HG02943 (cell line): ENCODE measurements around the gene COL21A1.

Experiments used
- ATAC-seq: cut with Tn5 transposase; IDR thresholded peaks from one replicate; pipeline ENCODE4 v1.9.1; 2021; ENCODE audit warnings: mild to moderate bottlenecking, low read depth, moderate library complexity; ENCODE audit not compliant: unreplicated experiment

The COL21A1 gene

DNA sequence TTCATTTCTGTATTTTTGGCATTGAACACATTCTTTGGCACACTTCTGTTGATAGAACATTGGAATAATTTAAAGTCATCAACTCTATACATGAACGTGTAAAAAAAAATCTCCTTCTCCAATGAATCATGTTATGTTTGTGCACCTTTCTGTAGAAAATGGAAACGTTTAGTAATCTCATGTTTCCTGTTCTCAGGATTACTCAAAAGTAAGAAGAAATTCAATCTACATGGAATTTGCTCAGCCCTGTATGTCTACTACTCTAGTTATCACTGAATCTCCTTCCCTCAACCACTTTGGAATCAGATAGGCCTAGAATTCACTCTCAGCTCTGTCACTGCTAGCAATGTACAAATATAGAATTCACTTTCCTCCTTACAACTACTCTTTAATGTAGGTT lies 103.6 kb downstream of the COL21A1 start:
- no peak for ATAC-seq

GRCh38 chr6:56140090-56140489 lies 107.3 kb downstream of the COL21A1 start:
- ATAC-seq, result no peak

GRCh38 chr6:56115715-56116114 lies 131.7 kb downstream of the COL21A1 start:
- ATAC-seq, result no peak

DNA sequence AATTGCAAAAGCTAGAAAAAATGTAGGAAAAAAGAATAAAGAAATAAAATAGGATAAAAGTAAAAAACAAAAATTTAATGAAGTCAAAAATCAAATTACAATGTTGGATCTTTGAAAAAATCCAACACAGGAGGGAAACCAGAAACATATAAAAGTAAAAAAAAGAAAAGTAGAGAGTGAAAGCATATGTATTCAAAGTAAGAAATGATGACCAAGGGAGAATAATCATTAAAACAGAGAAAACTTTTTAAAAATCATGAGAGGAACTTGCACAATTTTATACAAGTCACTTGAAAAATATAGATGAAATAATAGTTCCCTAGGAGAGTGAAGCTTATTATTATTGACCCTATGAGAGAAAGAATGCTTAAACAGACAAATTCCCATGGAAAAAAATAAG lies 138.2 kb downstream of the COL21A1 start:
- no peak for ATAC-seq

DNA sequence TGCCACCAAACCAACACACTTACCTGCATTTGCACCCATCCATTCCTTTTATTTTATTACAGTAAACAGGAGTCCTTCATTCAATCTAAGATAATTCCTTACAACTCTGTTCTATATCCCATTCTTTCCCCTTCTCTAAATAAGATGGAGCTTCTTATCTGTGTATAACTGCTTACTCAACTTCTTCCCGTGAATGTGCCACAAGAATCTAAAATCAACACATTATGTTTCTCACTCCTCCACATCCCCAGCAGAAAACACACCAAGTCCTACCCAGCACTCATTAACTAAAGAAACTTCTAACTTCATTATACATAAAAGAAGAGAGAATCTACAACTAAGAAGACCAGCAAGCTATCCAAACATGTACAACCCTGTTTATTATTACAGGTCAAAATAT lies 141.1 kb downstream of the COL21A1 start:
- no peak for ATAC-seq

DNA sequence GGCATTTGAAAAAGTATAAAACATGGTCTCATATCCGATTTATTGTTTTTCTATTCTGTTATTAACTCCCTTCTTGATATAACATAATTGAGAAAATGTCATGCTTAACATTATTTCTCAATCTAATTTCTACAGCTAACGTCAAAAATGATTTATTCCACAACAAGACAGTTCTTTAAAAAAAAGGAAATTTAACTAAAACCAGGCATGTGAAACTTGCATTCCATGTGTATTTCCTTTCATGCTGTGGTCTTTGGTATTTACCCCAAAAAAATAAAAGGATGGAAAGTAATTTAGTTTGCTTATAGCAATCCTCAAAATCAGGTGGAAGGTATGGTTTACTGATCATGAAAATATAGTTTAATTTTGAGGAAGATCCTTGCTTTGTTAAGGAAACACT lies 142.8 kb downstream of the COL21A1 start:
- no peak for ATAC-seq

GRCh38 chr6:56102216-56102615 lies 145.2 kb downstream of the COL21A1 start:
- no peak for ATAC-seq

- no peak for ATAC-seq
Observed at GRCh38 chr6:56101141-56101553, 146.2 kb downstream of the COL21A1 start.

DNA sequence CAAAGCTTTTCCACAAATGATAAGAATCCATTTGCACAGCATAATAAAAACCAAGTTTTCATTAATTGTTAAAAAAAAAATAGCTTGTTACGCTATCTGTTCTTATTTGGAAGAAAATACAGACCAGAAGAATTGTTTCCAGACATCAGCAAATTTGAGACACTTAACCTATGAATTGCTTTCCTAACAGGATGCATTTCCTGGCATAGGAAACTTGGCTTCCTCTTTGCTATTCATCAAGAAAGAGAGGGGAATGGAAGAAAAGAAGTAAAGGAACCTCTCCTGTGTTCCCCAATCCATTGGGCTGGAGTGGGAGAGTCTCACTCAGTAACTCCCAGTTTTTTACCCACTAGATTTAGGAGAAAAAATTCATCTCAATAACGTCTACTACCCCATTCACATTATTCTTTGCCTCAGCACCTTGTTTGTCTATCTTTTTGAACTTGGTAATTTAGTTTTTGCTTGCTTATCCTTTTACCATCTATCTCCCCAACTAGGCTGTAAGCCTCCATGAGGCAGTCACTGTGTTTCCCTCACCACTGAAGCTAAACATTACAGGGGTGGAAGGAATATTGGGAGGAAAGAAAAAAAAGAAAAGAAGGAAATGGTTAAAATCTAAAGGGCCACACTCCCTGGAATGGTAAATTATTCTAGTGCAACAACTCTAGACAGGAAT lies 150.3 kb downstream of the COL21A1 start:
- no peak for ATAC-seq

- no peak for ATAC-seq
Observed at GRCh38 chr6:56096541-56096940, 150.8 kb downstream of the COL21A1 start.

DNA sequence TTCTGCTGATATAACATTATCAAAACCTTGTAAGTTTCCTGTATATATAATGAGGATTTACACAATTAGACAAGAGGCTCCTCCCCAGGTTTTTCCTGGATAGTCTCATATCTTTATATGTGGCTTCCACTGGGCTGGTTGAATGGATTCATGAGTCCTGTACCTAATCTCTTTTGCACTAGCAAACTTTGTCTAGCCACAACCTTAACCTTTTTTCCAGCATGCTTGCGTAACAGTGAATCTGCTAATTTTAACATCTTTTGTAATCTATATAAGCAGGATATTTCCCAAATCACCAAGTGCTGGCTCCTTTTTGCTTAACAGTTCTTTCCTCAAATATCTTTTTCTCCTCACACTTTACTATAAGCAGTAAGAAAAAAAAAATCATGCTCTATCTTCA lies 153.6 kb downstream of the COL21A1 start:
- no peak for ATAC-seq

DNA sequence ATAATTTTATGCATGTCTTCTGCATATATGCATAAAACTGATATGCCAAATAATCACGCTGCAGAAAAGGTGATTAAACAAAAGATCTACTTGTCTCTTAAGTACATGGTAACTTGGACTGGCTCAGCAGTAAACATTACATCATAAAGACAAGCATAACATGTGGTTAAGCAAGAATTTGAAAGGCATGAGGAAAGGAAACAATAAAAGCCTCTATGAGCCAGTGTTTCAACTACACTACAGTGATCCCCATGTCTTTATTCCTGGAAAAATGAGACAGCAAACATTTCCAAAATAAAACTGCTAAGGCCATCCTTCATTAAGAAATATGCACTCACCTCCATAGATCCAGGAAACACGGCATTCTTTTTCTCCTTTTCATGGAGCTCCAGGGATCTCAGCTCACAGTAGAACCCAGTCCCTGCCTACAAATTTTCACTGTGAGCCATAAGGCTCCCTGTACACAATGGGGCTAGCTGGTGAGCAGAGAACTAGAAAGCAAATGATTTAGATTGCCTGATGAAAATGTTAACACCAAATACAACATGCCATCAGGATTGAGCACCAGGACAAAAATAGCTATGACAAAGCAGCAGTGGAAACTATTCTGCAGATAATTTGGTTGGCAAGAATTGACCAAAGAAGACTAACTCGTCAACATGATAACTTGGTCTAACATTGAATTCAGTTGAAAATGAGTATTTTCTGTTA lies 156.1 kb downstream of the COL21A1 start:
- no peak for ATAC-seq

DNA sequence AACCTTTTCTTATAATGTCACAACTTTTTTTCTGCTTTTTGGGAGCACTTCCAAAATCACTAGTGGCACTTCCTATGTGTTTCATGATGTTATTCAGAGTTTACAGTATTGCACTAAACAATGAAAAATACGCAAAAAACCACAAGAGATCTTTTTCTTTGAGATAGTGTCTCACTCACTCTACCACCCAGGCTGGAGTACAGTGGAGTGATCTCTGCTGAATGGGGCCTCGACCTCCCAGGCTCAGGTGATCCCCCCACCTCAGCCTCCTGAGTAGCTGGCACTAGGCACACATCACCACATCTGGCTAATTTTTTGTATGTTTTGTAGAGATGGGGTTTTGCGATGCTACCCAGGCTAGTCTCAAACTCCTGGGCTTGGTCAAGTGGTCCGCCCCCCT lies 158.7 kb downstream of the COL21A1 start:
- ATAC-seq, result no peak

- no peak for ATAC-seq
Observed at GRCh38 chr6:56087421-56087820, 160.0 kb downstream of the COL21A1 start.

DNA sequence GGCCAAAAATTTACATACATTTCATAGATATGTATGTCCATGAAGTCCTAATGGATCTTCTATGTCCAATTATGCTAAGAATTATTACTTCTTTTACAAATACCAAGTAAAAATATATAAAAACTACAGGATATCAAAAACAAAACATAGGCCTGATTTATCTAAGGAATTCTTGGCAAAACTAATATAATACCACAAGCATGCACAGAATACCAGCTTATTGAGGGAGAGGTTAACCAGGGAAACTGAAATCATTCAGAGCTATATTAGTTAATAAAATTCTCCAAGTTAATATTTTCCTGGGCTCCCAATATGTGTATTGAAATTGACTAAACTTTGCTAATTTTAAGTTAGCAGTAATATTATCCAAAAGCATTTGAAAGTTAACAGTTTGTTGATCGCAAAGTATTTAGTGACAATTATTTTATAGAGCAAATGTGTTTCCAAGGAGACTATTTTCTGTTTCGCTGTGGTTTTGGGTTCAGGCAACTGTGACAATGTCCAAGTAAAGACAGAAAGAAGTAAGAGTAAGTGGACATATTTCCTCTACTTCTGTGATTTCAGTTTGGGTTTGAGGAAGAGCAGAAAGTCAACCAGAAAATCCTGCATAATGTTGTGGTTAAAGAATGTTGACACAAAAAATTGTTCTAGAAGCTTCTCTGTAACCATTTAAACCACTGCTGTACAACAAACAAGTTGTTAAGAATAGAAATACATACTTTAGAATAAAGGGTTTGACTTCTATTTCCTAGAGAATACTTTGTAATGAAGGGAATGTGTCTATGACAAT lies 167.4 kb downstream of the COL21A1 start:
- ATAC-seq, result no peak

- no peak for ATAC-seq
Observed at GRCh38 chr6:56076033-56076432, 171.3 kb downstream of the COL21A1 start.

DNA sequence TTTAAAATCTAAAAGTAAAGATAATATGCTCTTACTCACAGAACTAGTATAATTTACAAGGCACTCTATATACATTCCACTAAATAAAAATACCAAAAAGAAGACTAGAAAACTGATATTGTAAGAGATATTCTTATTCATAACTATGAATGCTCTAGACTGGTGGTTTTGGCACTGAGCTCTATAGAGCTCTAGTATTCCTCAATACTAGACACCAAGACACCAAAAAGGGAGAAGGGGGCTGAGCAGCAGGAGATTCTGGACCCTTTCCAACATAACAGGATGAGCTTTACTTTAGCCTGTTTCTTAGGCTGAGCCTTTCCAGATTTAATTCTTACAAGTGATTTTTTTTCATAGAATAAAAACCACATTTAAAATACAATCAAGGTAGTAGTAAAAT lies 173.6 kb downstream of the COL21A1 start:
- no peak for ATAC-seq

DNA sequence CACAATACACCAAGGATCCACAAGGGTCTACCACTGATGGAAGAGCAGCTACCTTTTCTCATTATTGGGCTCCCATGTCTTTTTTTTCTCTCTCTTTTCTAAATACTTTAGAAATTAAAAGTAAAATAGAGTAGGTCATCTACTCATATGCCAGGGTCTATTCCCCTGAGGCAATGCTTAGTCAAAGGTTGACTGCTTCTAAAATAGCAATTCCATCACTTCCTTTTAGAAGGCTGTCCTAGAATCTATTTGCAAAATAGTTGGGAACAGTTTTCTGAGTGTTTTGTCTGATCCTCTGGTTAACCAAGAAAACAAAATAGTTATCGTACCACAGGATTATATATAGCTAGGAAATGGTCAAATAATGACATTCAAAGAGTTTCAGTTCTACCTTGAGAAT lies 174.1 kb downstream of the COL21A1 start:
- no peak for ATAC-seq

DNA sequence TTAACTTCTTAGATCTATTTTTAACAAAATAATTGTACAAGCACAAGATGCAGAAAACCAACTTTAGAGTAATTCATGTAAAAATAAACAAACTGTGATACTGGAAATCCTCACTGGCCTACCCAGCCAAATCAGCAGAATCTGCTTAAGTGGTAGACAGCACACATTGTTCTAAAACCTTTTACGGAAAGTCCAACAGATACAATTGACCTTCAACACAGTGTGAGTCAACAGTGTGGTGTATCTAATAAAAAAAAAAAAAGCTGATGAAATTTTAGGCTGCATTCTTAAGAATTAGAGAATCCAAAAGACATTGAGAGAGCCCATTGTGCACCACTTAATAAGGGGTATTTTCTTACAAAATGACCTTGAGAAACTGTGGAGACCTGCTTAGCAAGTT lies 174.5 kb downstream of the COL21A1 start:
- ATAC-seq, result no peak

DNA sequence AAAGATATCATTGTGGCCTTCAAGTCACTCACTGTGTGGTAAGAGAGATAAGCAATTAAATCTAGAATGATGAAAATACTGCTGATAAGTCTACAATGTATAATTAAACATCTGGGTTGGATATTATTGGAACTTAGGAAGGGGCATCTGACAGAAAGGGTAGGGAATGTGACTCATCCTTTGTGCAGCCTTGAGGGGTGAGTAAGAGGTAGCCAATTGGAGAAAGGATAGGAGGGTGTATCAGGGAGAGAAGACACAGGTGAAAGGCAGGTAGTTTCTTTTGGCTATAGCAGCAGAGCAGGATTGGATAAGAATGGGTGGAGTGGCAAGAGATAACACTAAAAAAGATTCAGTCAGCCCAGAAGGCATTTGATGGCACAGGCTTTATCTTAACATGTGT lies 182.0 kb downstream of the COL21A1 start:
- no peak for ATAC-seq

DNA sequence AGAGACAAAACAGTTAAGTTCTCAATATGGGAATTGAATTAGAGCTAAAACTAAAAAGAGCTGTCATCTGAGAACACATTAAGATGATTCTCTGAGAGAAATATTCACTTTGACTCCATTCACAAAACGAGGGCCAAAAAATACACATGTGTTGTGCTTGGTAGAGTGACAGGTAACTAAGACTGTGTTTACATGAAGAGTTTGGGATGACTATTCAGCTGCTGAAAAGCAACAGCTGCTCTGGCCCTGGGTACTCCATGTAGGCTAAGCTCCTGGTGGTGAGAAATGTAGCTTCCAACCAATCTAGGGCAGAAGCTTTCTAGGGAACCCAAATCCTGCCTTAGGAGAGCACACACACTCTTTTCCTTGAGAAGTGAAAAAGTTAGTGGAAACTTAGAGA lies 184.5 kb downstream of the COL21A1 start:
- ATAC-seq, result no peak

DNA sequence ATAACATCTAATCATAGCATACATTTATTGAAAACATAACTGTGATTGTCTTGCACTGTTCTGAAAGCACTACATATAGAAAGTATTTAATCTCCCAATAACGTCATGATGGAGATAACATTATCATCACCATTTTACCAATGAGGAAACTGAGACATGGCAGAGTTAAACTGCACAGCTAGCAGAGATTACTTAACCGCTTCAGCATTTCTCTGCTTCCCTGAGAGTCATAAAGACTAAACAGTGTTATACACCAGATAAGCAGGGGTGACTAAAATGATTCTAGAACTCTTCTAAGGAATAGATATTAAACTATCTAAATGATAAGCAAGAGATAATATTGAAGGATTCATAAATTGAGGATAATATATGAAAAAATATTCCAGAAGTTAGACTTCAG lies 188.7 kb downstream of the COL21A1 start:
- ATAC-seq, result no peak
